Activated naive CD8-positive, alpha-beta T cell treated with anti-CD3 and anti-CD28 coated beads for 36 hours (primary cell): Measurements from ENCODE around the gene SPINK8. TPM values are rescaled to one million over a fixed set of nuclear protein-coding genes. Genes with fewer than 3 reads are reported as not detected.
"Not testable (repeated sequence)": the region's sequence is repeated elsewhere in the genome, so short reads cannot be mapped to it uniquely, and the experiment has no call there.

Experiments
- DNase-seq: peaks from one replicate; pipeline ENCODE4 v3.0.0; 2021
- H3K27ac Mint-ChIP-seq: one replicate; pipeline ENCODE4 v1.8.0; 2022; ENCODE audit warnings: mild to moderate bottlenecking, moderate library complexity, mixed read lengths
- H3K27me3 Mint-ChIP-seq: one replicate; pipeline ENCODE4 v1.8.0; 2022; ENCODE audit warnings: mild to moderate bottlenecking, mixed read lengths
- H3K36me3 Mint-ChIP-seq: one replicate; pipeline ENCODE4 v1.8.0; 2021; ENCODE audit warnings: mild to moderate bottlenecking, mixed read lengths
- H3K4me1 Mint-ChIP-seq: one replicate; pipeline ENCODE4 v1.8.0; 2021; ENCODE audit warnings: mixed read lengths
- H3K4me3 Mint-ChIP-seq: one replicate; pipeline ENCODE4 v1.8.0; 2022; ENCODE audit warnings: mild to moderate bottlenecking, moderate library complexity, mixed read lengths
- H3K9me3 Mint-ChIP-seq: one replicate; pipeline ENCODE4 v1.8.0; 2022; ENCODE audit warnings: mixed read lengths
- total RNA-seq, 2 experiments: library from RNA; stranded (reverse); gene quantifications; one replicate each; pipeline ENCODE4 v1.2.3, GENCODE V29; 2021

Gene SPINK8
- not detected for total RNA-seq

- not testable (repeated sequence) for H3K36me3 Mint-ChIP-seq, H3K27me3 Mint-ChIP-seq, H3K9me3 Mint-ChIP-seq, H3K4me1 Mint-ChIP-seq, DNase-seq, H3K27ac Mint-ChIP-seq, H3K4me3 Mint-ChIP-seq
Measured at GRCh38 chr3:48333346-48334245, at the start of gene SPINK8. TSS of gene SPINK8 (minus strand) at chr3:48333661. CDS start at chr3:48328341, 5,320 bp downstream.

- H3K36me3 Mint-ChIP-seq = no peaks in the 10 kb centered on the region
- no peaks in the 10 kb centered on the region for H3K9me3 Mint-ChIP-seq
- no peaks in the 10 kb centered on the region for H3K27me3 Mint-ChIP-seq
- H3K27ac Mint-ChIP-seq = no peak overlapping the region
- H3K4me1 Mint-ChIP-seq = peaks cover 2% of the 10 kb centered on the region
- no peak for DNase-seq
- H3K4me3 Mint-ChIP-seq = no peak overlapping the region
Measured at GRCh38 chr3:48372862-48373435, 39.5 kb upstream of the SPINK8 start.

- H3K27me3 Mint-ChIP-seq = no peaks in the 10 kb centered on the region
Measured at GRCh38 chr3:48372377-48372770, 38.9 kb upstream of the SPINK8 start.

GRCh38 chr3:48371651-48372376 is 38.4 kb upstream of the SPINK8 start, which contains the start of gene FBXW12:
TSS of gene FBXW12 (plus strand) at chr3:48372219. CDS start at chr3:48372768, 549 bp downstream.
- H3K27me3 Mint-ChIP-seq = no peaks in the 10 kb centered on the region
- H3K27ac Mint-ChIP-seq = no peak within 1 kb of the TSS
- no peak within 1 kb of the TSS for H3K4me3 Mint-ChIP-seq
- no peaks in the 10 kb centered on the region for H3K9me3 Mint-ChIP-seq
- H3K36me3 Mint-ChIP-seq = no peaks in the 10 kb centered on the region
- DNase-seq = no peak
- H3K4me1 Mint-ChIP-seq = peaks cover 4% of the 10 kb centered on the region

More at GRCh38 chr3:48372377-48372770, 38.9 kb upstream of the SPINK8 start:
- no peak overlapping the region for H3K27ac Mint-ChIP-seq
- H3K4me3 Mint-ChIP-seq = no peak overlapping the region
- no peaks in the 10 kb centered on the region for H3K36me3 Mint-ChIP-seq
- no peaks in the 10 kb centered on the region for H3K9me3 Mint-ChIP-seq
- no peak for DNase-seq
- H3K4me1 Mint-ChIP-seq = peaks cover 3% of the 10 kb centered on the region

- H3K36me3 Mint-ChIP-seq = no peaks in the 10 kb centered on the region
- no peak overlapping the region for H3K27ac Mint-ChIP-seq
- H3K27me3 Mint-ChIP-seq = no peaks in the 10 kb centered on the region
- H3K9me3 Mint-ChIP-seq = no peaks in the 10 kb centered on the region
- H3K4me3 Mint-ChIP-seq = no peak overlapping the region
- peaks cover 4% of the 10 kb centered on the region for H3K4me1 Mint-ChIP-seq
- no peak for DNase-seq
Measured at GRCh38 chr3:48370333-48370713, 36.9 kb upstream of the SPINK8 start.

GRCh38 chr3:48369693-48370332 is 36.4 kb upstream of the SPINK8 start:
- H3K9me3 Mint-ChIP-seq = no peaks in the 10 kb centered on the region
- H3K27me3 Mint-ChIP-seq = no peaks in the 10 kb centered on the region
- no peak overlapping the region for H3K4me3 Mint-ChIP-seq
- no peak overlapping the region for H3K27ac Mint-ChIP-seq
- no peak for DNase-seq
- H3K4me1 Mint-ChIP-seq = peaks cover 4% of the 10 kb centered on the region
- no peaks in the 10 kb centered on the region for H3K36me3 Mint-ChIP-seq

- H3K27me3 Mint-ChIP-seq = no peaks in the 10 kb centered on the region
- no peak for DNase-seq
- peaks cover 5% of the 10 kb centered on the region for H3K9me3 Mint-ChIP-seq
- peaks cover 2% of the 10 kb centered on the region for H3K36me3 Mint-ChIP-seq
- H3K4me3 Mint-ChIP-seq = no peak overlapping the region
- H3K27ac Mint-ChIP-seq = no peak overlapping the region
- H3K4me1 Mint-ChIP-seq = peaks cover 4% of the 10 kb centered on the region
Measured at GRCh38 chr3:48367201-48367600, 33.7 kb upstream of the SPINK8 start.

GRCh38 chr3:48364840-48365239 is 31.4 kb upstream of the SPINK8 start:
- Mint-ChIP-seq H3K9me3 (peaks cover 15% of the 10 kb centered on the region), H3K27me3 (no peaks in the 10 kb centered on the region), H3K36me3 (peaks cover 2% of the 10 kb centered on the region), H3K4me3 (no peak overlapping the region), H3K27ac (no peak overlapping the region), H3K4me1 (peaks cover 4% of the 10 kb centered on the region)
- DNase-seq = no peak

GRCh38 chr3:48361928-48362327 is 28.5 kb upstream of the SPINK8 start:
- H3K4me1 Mint-ChIP-seq = no peaks in the 10 kb centered on the region
- no peaks in the 10 kb centered on the region for H3K27me3 Mint-ChIP-seq
- peaks cover 2% of the 10 kb centered on the region for H3K36me3 Mint-ChIP-seq
- H3K9me3 Mint-ChIP-seq = peaks cover 15% of the 10 kb centered on the region
- no peak for DNase-seq
- H3K4me3 Mint-ChIP-seq = no peak overlapping the region
- H3K27ac Mint-ChIP-seq = no peak overlapping the region

- Mint-ChIP-seq H3K36me3 (no peaks in the 10 kb centered on the region), H3K9me3 (peaks cover 5% of the 10 kb centered on the region)
Measured at GRCh38 chr3:48356419-48356818, 23.0 kb upstream of the SPINK8 start.

GRCh38 chr3:48353987-48354386 is 20.5 kb upstream of the SPINK8 start:
- no peak overlapping the region for H3K4me3 Mint-ChIP-seq
- no peaks in the 10 kb centered on the region for H3K9me3 Mint-ChIP-seq
- DNase-seq = no peak
- H3K27ac Mint-ChIP-seq = no peak overlapping the region
- H3K4me1 Mint-ChIP-seq = no peaks in the 10 kb centered on the region
- H3K36me3 Mint-ChIP-seq = no peaks in the 10 kb centered on the region
- peaks cover 14% of the 10 kb centered on the region for H3K27me3 Mint-ChIP-seq

More at GRCh38 chr3:48356419-48356818, 23.0 kb upstream of the SPINK8 start:
- no peak for DNase-seq
- H3K27me3 Mint-ChIP-seq = peaks cover 14% of the 10 kb centered on the region
- H3K4me1 Mint-ChIP-seq = no peaks in the 10 kb centered on the region
- H3K4me3 Mint-ChIP-seq = no peak overlapping the region
- H3K27ac Mint-ChIP-seq = no peak overlapping the region

- no peaks in the 10 kb centered on the region for H3K36me3 Mint-ChIP-seq
- H3K9me3 Mint-ChIP-seq = no peaks in the 10 kb centered on the region
- H3K27ac Mint-ChIP-seq = no peak overlapping the region
- no peak overlapping the region for H3K4me3 Mint-ChIP-seq
- no peak for DNase-seq
- H3K27me3 Mint-ChIP-seq = peaks cover 14% of the 10 kb centered on the region
- no peaks in the 10 kb centered on the region for H3K4me1 Mint-ChIP-seq
Measured at GRCh38 chr3:48352546-48352945, 19.1 kb upstream of the SPINK8 start.

- Mint-ChIP-seq H3K9me3 (no peaks in the 10 kb centered on the region), H3K4me1 (no peaks in the 10 kb centered on the region), H3K36me3 (no peaks in the 10 kb centered on the region), H3K27ac (no peak overlapping the region), H3K4me3 (no peak overlapping the region), H3K27me3 (no peaks in the 10 kb centered on the region)
- no peak for DNase-seq
Measured at GRCh38 chr3:48347500-48347899, 14.0 kb upstream of the SPINK8 start.

GRCh38 chr3:48345946-48346572 is 12.6 kb upstream of the SPINK8 start:
- Mint-ChIP-seq H3K27me3 (no peaks in the 10 kb centered on the region), H3K9me3 (no peaks in the 10 kb centered on the region), H3K4me1 (no peaks in the 10 kb centered on the region), H3K27ac (no peak overlapping the region), H3K36me3 (no peaks in the 10 kb centered on the region), H3K4me3 (no peak overlapping the region)
- DNase-seq = no peak
